ENCODE results near the gene DDX1. TPM values are rescaled to one million over a fixed set of nuclear protein-coding genes. Genes with fewer than 3 reads are reported as not detected.
"Not testable (repeated sequence)": the region's sequence is repeated elsewhere in the genome, so short reads cannot be mapped to it uniquely, and the experiment has no call there.

The DDX1 gene
- total RNA-seq, 1 donor from 2014 or later: 130 TPM

GRCh38 chr2:15616429-15616828 is 24.8 kb downstream of the DDX1 start:
- DNase-seq (ENCODE audit: low read depth): no peak

GRCh38 chr2:15616850-15617777 is 25.4 kb downstream of the DDX1 start:
- no peak for DNase-seq (ENCODE audit: low read depth)

GRCh38 chr2:15617778-15618448 is 26.2 kb downstream of the DDX1 start:
- no peak for DNase-seq (ENCODE audit: low read depth)

GRCh38 chr2:15618449-15618855 is 26.8 kb downstream of the DDX1 start:
- no peak for DNase-seq (ENCODE audit: low read depth)

GRCh38 chr2:15619076-15619475 is 27.4 kb downstream of the DDX1 start:
- no peak for DNase-seq (ENCODE audit: low read depth)

GRCh38 chr2:15619510-15619909 is 27.8 kb downstream of the DDX1 start:
- DNase-seq (ENCODE audit: low read depth): no peak

- DNase-seq (ENCODE audit: low read depth): no peak
Measured at GRCh38 chr2:15619938-15620337, 28.3 kb downstream of the DDX1 start.

- no peak for DNase-seq (ENCODE audit: low read depth)
Measured at GRCh38 chr2:15620340-15620739, 28.7 kb downstream of the DDX1 start.

GRCh38 chr2:15620857-15621471 is 29.3 kb downstream of the DDX1 start:
- no peak for DNase-seq (ENCODE audit: low read depth)

GRCh38 chr2:15621472-15621870 is 29.8 kb downstream of the DDX1 start:
- DNase-seq (ENCODE audit: low read depth): not testable (repeated sequence)

GRCh38 chr2:15622214-15622613 is 30.5 kb downstream of the DDX1 start:
- DNase-seq (ENCODE audit: low read depth): no peak

- no peak for DNase-seq (ENCODE audit: low read depth)
Measured at GRCh38 chr2:15622614-15623480, 31.2 kb downstream of the DDX1 start.

- DNase-seq (ENCODE audit: low read depth): no peak
Measured at GRCh38 chr2:15623481-15623796, 31.8 kb downstream of the DDX1 start.

GRCh38 chr2:15623898-15624541 is 32.4 kb downstream of the DDX1 start:
- no peak for DNase-seq (ENCODE audit: low read depth)

- no peak for DNase-seq (ENCODE audit: low read depth)
Measured at GRCh38 chr2:15624903-15625302, 33.2 kb downstream of the DDX1 start.

- DNase-seq (ENCODE audit: low read depth): no peak
Measured at GRCh38 chr2:15625344-15626036, 33.8 kb downstream of the DDX1 start.

GRCh38 chr2:15626126-15626525 is 34.5 kb downstream of the DDX1 start:
- no peak for DNase-seq (ENCODE audit: low read depth)

GRCh38 chr2:15626967-15627366 is 35.3 kb downstream of the DDX1 start:
- DNase-seq (ENCODE audit: low read depth): no peak

GRCh38 chr2:15627817-15628684 is 36.4 kb downstream of the DDX1 start:
- DNase-seq (ENCODE audit: low read depth): no peak

All from renal cortical epithelial cell (primary cell).